HG03097 (cell line): ENCODE data around the gene PGS1.
"Not testable (repeated sequence)": the region's sequence is repeated elsewhere in the genome, so short reads cannot be mapped to it uniquely, and the experiment has no call there.

Experiments used
- ATAC-seq: cut with Tn5 transposase; IDR thresholded peaks from one replicate; pipeline ENCODE4 v1.9.1; 2021; ENCODE audit not compliant: unreplicated experiment, low FRiP score

Gene PGS1, protein sequence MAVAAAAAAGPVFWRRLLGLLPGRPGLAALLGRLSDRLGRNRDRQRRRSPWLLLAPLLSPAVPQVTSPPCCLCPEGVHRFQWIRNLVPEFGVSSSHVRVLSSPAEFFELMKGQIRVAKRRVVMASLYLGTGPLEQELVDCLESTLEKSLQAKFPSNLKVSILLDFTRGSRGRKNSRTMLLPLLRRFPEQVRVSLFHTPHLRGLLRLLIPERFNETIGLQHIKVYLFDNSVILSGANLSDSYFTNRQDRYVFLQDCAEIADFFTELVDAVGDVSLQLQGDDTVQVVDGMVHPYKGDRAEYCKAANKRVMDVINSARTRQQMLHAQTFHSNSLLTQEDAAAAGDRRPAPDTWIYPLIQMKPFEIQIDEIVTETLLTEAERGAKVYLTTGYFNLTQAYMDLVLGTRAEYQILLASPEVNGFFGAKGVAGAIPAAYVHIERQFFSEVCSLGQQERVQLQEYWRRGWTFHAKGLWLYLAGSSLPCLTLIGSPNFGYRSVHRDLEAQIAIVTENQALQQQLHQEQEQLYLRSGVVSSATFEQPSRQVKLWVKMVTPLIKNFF

DNA sequence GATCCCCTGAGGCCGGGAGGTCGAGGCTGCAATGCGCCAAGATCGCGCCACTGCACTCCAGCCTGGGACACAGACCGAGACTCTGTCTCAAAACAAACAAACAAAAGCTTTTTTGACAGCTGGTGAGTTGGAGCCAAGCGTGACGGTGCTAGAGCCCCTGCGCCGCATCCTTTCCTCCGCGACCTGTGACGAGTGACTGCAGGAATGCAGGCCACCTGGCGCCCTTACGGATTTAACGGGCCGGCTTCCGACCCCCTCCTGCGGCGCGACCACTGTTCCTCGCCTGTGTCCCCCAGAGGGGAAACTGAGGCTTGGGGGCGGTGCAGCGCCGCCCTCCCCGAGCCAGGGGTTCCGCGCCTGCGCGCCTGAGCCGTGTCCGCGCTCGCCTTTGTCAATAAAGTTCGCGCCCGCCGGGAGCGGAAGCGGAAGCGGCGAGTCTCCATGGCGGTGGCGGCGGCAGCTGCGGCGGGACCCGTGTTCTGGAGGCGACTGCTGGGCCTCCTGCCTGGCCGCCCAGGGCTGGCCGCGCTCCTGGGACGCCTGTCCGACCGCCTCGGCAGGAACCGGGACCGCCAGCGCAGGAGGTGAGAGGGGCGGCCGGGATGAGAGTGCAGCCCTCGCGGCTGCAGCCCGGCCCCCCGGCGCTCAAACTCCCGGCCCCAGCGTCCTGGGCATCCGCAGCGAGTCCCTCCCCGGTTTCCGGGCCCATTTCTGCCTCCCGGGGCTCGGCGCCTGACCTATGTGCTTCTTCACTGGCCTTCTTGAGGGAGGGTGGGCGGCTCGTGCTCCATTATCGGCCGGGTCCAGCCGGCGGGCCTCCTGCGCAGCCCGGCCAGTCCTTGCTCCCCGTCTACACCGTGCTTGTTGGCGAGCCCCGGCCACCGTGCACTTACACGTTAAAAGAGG lies at the start of gene PGS1:
TSS of gene PGS1 (plus strand) at position 425 of the 906 bp plus-strand sequence. CDS start at position 442, 17 bp downstream.
- ATAC-seq: peak; percentile 47

DNA sequence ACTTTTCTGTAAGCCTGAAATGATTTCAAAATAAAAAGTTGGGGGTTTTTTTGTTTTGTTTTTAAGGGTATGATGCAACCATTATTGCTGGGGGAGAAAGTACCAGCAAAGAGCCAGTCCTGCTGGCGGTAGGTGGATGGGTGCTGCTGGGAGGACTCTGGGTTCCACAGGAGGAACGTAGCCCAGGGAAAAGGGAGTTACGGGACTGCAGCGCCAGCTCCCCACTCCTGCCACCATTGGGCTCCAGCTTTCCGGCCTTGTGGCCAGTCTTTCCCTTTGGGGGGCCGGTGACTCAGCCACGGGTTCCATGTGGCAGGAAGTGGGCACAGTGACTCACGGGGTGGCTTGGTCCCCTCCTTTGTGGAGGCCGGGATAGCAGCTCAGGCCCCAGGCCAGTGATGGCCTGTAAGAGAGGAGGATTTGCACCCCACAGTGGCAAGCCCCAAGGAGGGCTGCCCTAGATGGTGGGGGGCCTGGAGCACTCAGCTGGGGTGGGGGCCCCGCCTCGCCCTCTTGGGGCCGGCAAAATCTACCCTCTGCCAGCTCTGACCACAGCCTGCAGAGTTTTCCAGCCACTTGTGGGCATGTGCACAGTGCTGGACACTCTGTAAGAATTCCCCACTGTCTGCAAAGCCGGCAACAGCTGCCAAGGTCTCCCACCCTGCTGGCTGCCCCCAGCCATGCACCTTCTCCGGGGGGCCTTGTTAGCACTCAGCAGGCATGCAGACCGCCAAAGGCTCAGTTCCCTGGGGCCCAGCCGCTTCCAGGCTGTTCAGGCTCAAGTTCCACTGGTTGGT lies 49.0 kb upstream of the PGS1 start:
- no peak for ATAC-seq

DNA sequence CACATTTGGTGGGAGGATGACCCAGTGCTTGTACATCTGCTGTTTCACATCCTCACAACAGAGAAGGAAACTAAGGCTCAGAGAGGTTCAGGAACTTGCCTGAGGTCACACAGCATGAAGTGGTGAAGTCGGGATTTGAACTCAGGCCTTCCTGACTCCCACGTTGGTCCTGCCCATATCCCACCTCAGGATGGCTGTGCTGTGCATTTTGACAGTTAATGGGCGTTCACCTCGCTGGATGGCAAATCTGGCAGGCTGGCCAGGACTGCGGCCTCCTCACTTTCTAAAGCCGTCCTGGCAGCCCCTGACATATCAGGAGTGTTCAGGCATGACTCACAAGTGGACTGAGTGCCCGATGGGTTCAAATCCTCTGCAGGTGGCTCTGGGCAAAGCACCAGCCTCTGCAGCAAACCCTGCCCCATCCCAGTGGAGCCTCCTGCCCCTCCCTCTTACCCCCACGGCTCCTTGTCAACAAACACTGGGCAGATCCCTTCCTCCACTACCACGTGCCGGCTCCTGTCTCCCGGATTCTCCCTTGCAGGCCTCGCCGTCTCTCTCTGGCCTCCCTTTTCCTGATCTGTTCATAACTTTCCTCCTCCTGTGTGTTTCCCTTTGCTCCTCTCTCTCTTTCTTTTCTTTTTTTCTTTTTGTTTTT lies 47.8 kb upstream of the PGS1 start:
- ATAC-seq: no peak

DNA sequence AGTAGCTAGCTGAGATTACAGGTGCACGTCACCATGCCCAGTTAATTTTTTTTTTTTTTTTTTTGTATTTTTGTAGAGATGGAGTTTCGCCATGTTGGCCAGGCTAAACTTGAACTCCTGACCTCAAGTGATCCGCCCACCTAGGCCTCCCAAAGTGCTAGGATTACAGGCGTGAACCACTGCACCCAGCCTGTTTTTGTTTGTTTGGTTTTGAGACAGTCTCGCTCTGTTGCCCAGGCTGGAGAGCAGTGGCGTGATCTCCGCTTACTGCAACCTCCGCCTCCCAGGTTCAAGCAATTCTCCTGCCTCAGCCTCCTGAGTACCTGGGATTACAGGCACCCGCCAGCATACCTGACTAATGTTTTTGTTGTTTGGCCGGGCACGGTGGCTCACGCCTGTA lies 47.1 kb upstream of the PGS1 start:
- ATAC-seq: not testable (repeated sequence)

DNA sequence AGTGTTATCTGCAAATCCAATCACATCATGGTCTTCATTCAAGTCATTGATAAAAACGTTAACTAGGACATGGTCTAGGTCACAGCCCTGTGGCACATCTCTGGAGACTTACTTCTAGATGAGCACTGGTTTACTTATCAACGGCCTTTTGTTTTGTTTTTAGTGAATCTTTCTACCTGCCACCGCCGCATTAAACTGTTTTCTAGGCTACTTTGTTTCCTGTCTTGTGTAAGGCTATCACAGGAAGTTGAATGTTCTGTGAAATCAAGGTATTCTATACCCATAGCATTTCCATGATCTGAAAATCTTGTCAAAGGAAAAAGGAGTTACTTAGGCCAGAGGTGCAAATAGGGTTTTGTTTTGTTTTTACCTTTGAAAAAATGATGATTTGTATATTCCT lies 45.5 kb upstream of the PGS1 start:
- no peak for ATAC-seq

DNA sequence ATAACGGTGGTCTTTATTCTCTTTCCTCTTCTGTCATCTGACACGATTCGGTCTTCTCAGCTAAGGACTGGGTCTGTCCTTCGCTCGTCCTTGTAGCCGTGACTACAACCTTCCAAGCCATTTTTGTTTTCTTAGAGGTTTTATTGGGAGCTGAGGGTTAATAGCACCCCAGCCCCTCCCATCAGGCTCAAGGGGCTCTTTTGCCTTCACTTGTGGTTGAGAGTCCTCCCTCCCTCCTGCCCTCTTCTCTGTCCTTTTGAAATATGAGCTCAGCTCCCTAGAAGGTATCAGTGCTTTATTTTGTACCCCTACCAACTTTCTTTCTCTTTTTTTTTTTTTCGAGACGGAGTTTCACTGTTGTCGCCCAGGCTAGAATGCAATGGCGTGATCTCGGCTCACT lies 43.2 kb upstream of the PGS1 start:
- ATAC-seq: no peak

DNA sequence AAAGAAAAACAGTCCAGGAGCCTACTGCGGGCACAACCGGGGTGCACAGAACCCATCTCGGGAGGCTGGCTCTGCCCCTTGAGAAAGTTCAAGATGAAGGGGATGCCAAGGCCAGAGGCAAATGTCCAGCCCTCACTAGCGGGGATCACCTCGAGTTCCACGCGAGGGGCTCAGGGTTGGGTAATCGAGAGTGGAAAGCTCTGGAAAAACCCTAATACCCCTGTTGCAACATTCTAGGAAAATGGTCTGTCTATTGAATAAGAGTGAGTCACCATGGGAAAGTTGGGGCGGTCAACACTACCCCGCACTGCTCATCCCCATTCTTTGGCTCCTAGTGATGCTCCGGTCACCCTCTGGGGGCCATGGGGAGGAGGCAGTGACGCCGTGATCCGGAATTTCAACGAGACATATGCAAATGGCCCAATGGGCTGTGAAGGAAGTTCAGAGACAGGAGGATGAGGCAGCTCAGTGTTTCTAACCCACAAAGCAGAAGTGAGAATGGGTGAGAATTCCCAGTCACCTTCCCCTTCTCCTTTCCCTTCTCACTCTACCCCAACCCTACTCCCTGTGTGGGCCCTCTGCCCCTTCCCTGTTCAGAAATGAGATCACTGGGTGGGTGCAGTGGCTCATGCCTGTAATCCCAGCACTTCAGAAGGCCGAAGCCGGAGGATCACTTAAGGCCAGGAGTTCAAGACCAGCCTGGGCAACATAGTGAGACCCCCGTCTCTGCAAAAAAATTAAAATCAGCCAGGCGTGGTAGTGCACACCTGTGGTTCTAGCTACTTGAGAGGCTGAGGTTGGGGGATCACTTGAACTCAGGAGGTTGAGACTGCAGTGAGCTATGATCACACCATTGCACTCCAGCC lies 41.0 kb upstream of the PGS1 start:
- ATAC-seq: peak; percentile 52

DNA sequence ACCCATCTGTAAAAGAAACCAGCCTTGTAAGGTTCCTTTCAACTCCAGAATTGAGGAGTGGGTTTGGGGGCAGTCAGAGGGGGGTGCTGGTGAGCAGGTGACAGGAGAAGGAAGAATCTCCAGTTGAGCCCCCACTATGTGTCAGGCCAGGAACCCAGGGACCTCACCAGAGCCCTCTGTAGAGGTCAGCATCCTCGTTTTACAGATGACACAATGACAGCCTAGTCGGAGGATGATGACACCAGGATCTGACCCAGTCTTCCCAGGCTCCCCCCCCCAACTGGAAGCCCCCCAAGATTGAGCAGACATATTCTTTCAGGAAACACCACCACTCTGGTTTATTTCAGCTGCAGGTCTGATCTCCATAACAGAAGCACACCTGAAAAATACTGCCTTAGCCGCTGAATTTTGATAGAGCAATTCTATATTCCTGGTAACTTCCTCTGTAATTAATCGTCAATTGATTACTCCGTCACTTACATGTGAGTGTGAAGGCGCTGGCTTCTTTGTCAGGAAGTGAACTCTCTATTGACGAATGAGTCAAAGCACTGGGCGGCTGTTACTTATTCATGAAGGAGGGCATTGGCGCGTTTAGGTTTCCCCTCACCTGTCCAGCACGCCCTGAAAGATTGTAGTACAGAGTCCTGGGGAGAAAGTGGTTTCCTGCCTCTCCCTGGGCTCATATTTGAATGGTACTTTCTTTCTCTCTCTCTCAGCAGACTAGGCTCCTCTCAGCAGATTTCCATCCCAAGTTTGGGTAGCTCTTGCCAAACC lies 39.8 kb upstream of the PGS1 start:
- ATAC-seq: no peak

DNA sequence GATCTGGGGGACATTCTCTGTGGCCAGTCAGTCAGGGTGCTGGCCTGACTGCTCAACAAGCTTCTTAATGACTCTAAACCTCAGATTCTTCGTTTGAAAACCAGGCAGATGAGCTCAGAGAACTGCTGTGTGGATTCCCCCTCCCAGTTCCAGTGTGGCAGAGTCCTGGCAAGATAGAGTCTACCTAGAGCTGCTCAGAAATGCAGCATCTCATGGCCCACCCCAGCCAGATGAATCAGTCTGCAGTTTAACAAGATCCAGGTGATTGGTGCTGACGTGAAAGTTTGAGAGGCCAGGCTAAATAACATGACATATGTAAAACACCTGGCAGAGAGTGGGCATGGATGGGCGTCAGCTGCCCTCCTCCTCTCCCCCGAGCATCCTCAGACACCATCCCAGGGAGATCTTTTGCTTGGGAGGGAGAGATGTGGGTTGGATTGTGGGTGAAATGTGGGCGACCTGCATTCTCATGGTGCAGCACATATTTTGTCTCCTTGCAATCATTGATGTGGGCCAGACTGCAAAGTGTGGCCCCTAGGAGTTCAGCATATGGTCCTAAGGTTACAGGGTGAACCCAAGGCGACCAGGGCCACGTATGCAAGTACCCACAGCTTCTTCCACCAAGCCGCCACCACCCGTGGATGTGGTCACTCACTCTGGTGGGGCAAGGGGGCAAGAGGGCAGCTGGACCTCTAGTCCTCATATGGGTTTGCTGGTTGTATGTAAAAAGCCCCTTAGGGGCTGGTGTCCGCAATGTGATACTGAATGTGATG lies 38.1 kb upstream of the PGS1 start:
- no peak for ATAC-seq

DNA sequence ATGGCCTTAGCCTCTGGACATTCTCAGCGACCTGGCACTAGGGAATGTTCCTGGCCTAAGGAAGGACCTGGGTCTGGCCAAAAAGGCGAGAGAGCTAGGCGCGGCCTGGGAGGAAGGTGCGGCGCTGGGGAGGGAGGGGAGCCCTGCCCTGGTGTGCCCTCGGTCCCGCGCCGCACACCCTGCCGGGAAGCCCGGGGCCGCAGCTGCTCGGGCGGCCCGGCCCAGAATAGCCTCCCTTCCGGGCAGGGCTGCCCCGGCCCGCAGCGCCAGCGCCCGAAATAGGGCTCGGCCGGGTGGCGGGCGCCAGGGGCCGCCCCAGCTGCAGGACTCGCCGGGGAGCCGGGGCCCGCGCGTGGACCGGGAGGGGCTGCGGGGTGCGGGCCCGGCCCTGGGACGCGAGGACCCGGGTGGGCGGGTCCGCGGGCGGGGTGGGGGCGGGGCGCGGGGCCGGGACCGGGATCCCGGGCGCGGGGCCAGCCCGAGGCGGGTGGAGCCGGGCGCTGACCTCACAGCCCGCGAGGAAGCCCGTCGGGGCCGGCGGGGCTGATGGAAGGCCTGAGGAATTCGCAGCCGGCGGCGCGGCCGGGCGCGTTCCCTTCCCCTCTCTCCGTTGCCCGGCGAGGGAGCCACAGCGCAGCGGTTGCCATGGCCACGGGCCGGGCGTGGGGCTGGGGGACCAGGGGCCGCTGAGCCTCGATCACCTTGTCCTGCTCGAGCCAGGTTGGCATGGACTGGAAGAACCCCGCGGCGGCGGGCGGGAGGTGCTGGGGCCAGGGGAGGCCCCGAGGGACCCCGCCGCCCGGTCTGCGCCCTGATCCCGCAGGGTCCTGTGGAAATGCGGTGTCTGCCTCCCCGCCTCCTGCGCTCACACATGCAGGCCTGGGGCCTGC lies 36.6 kb upstream of the PGS1 start:
- ATAC-seq: no peak

DNA sequence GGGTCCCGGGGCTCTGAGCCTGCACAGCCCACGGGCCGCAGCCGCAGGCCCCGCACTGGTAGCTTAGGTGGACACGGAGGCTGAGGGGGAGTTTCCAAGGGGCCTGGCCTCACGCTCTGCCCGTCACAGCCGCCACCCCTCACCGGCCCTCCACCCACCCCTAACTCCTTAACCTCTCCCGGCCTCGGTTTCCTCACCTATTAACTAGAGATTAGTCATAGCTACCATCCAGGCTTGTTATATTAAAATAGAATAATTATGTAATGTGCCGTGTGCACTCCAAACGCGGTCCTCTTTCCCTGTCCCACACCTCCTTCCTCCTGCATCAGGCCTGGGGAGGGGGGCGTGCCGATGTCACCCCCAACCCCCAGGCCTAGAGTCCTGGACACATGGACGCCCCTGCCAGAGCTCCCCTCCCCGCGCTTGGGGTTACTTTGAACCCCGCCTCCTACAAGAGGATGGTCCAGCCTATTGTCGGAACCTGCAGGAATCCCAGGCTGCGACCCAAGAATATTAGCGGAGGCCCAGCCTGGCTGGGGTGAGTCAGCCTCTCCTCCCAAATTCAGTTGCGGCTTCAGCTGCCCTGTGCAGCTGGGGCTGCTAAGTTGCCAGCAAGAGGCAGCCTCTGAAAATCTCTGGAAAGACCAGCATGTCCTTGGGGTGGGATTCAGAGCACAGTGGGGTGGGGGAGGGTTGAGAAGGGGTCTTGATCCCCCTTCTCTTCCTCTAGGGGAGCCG lies 35.8 kb upstream of the PGS1 start:
- no peak for ATAC-seq

DNA sequence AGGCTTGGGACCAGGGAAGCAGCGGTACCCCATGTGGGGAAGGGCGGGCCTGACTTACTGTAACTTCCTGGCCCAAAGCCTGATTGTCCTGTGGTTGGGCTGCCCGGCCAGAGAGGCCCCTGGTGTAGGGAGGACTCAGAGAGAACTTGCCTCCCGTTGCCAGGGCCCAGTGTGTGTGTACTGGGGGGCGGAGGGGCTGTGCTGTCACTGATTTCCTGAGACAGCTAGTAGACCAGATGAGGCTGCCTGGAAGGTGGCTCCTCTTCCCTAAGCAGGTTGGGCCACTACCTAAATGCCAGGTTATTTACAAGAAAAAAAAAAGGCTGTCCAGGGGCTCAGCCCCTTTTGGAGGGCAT lies 35.3 kb upstream of the PGS1 start:
- no peak for ATAC-seq

DNA sequence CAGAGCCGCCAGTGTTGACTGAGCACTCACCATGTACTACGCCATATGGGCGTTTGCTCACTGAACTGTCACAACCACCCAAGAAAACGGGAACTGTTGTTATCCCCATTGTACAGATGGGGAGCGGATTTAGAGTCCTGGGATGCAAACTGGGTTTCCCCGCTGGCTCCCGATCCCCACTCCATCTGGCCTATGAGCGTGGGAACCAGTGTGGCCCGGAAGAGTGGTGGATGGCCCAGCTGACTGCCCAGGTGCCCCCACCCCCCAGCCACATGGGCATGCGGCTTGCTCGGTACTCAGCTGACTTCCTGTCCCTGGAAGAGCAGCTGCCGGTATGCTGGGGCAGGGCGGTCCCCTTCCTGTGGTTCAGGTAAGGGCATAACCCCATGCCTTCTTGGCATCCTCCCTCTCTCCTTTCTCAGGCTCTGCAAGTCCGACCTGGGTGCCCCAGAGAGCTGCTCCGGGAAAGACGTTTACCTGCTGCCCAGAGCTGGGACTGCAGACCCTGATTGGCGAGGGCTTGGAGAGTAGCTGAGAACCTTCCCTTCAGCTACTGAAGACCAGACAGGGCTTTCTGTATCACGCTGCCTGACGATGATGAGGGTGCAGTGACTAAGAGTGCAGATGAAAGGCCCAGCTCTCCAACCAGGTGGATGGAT lies 34.8 kb upstream of the PGS1 start:
- ATAC-seq: peak; percentile 32

DNA sequence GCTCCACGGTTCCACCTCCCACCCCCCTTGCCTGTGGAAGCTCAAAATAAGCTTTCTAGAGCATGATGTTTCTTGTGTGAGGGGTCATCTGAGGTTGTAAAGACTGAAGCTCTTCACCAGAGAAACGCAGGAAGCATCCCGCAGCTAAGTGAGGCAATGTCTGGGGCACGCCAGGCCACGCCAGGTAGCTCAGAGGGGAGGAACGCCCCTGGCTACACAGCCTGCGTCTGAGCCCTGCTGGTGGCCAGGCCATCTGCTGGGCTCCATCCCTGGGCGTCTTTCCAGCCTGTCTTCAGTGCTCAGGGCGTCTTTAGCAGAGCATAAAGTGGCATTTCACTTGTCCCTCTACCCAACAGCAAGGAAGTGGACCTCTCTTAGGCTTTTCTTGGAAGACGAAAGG lies 33.8 kb upstream of the PGS1 start:
- no peak for ATAC-seq

DNA sequence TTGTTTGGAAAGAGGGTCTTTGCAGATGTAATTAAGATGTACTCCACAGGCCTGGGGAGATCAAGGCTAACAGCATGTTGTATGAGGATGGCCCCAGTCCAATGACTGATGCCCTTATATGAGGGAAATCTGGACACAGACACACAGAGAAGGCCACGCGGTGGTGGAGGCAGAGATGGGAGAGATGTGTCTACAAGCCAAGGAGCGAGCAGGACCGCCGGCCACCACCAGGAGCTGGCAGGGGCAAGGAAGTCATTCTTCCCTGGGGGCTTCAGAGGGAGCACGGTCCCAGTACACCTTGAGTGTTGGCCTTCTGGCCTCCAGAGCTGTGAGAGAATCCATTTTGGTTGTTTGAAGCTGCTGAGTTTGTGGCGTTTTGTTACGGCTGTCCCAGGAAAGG lies 33.3 kb upstream of the PGS1 start:
- ATAC-seq: no peak
